HepG2 (cell line): ENCODE measurements around the gene ARHGAP5. TPM values are rescaled to one million over a fixed set of nuclear protein-coding genes. Genes with fewer than 3 reads are reported as not detected.
A peak's percentile ranks its signal among the peaks of the same experiment; 100 is the strongest.

ENCODE experiments used
- ATAC-seq: fragments of 200-7000 bp; cut with Tn5 transposase; 3 replicates; pipeline ENCODE4 v1.9.1; 2020; ENCODE audit warnings: mild to moderate bottlenecking, moderate library complexity
- BruUV-seq: library from RNA; stranded (reverse); fragments of 400-500 nt; replicated peaks from 2 replicates; lab custom pipeline; 2021; lab: Mats Ljungman, UMichigan
- CTCF ChIA-PET: fragments of 300-600 bp; formaldehyde crosslinking; extraction: SDS; loops from one replicate; lab custom pipeline; 2021; ENCODE audit warnings: low total read pairs, inconsistent platforms, low intra/inter-chr PET ratio; lab: Yijun Ruan, JAX
- POLR2A ChIA-PET: fragments of 350-600 bp; sonication (Branson Sonifier 250); formaldehyde crosslinking; loops from one replicate; lab custom pipeline; 2020; ENCODE audit warnings: antibody characterized with exemption, inconsistent platforms; lab: Yijun Ruan, JAX
- DNase-seq: peaks from one replicate; pipeline ENCODE4 v3.0.0-alpha.2; 2015; ENCODE audit warnings: low spot score
- FAIRE-seq: peaks from 3 replicates; lab custom pipeline; 2011; peaks lifted over from hg19 to GRCh38; lab: Jason Lieb, UNC
- H2AFZ ChIP-seq: one replicate; pipeline ENCODE4 v1.6.1; 2011; ENCODE audit warnings: low read length, inconsistent platforms
- H3K27ac ChIP-seq: fragments of 300-600 bp; 3 replicates; pipeline ENCODE4 v1.8.0; 2011; ENCODE audit warnings: mixed run types, mild to moderate bottlenecking, mixed read lengths, low read length, inconsistent platforms; ENCODE audit not compliant: insufficient read depth; ENCODE audit errors: extremely low read length
- H3K27me3 ChIP-seq, 2 experiments: fragments of 200-600 bp in 1 of 2; 2 replicates in 1 of 2; 3 replicates in 1 of 2; pipeline versions ENCODE4 v1.6.0 to v1.8.0; 2011; ENCODE audit warnings: low read length in 2 of 2, mild to moderate bottlenecking in 2 of 2, moderate library complexity in 2 of 2, inconsistent platforms in 1 of 2; ENCODE audit not compliant: insufficient read depth in 2 of 2, control insufficient read depth in 1 of 2
- H3K36me3 ChIP-seq, 2 experiments: fragments of 200-600 bp in 1 of 2; replicated peaks in 1 of 2; 2 replicates in 1 of 2; 3 replicates in 1 of 2; pipeline versions ENCODE4 v1.5.1 to v1.8.0; 2011; ENCODE audit warnings: low read length in 2 of 2, inconsistent platforms in 1 of 2; ENCODE audit not compliant: insufficient read depth in 2 of 2, control insufficient read depth in 1 of 2
- H3K4me1 ChIP-seq: 2 replicates; pipeline ENCODE4 v1.5.1; 2012; ENCODE audit warnings: low read length, inconsistent platforms; ENCODE audit not compliant: insufficient read depth
- H3K4me2 ChIP-seq: 2 replicates; pipeline ENCODE4 v1.6.0; 2011; ENCODE audit warnings: low read depth, low read length, inconsistent platforms
- H3K4me3 ChIP-seq, 3 experiments: fragments of 200-600 bp in 1 of 3; sonication (generic), shearing (Covaris generic) in 1 of 3; replicated peaks in 1 of 3; 2 replicates each; pipeline ENCODE4 v1.5.1; 2011 to 2016; ENCODE audit warnings: low read length in 3 of 3, inconsistent platforms in 2 of 3, low read depth in 2 of 3, mild to moderate bottlenecking in 2 of 3, control low read depth in 1 of 3, mixed read lengths in 1 of 3; ENCODE audit not compliant: insufficient read depth in 1 of 3
- H3K79me2 ChIP-seq: one replicate; pipeline ENCODE4 v1.6.1; 2011; ENCODE audit warnings: low read length, inconsistent platforms; ENCODE audit not compliant: insufficient read depth
- H3K9ac ChIP-seq: 2 replicates; pipeline ENCODE4 v1.6.0; 2011; ENCODE audit warnings: mild to moderate bottlenecking, low read depth, low read length, inconsistent platforms; ENCODE audit not compliant: insufficient read depth
- H3K9me3 ChIP-seq: 2 replicates; pipeline ENCODE4 v1.5.1; 2012; ENCODE audit warnings: mild to moderate bottlenecking, low read length
- H4K20me1 ChIP-seq: 2 replicates; pipeline ENCODE4 v1.6.0; 2011; ENCODE audit warnings: inconsistent platforms, mild to moderate bottlenecking, low read length, moderate library complexity; ENCODE audit not compliant: insufficient read depth
- ATF5 ChIP-seq: sonication (generic); formaldehyde crosslinking; IDR thresholded peaks from 2 replicates; pipeline ENCODE4 v1.4.0; 2020; ENCODE audit warnings: mild to moderate bottlenecking, low read depth, missing genetic modification reagents
- ATF7 ChIP-seq, 2 experiments: fragments of 450-650 bp in 1 of 2; sonication (generic) in 1 of 2; formaldehyde crosslinking in 1 of 2; IDR thresholded peaks; 2 replicates each; pipeline versions ENCODE4 v1.4.0 to v1.6.1; 2016 to 2020; ENCODE audit warnings: antibody characterized with exemption in 1 of 2, mild to moderate bottlenecking in 1 of 2, missing genetic modification reagents in 1 of 2
- CEBPB ChIP-seq: IDR thresholded peaks from 2 replicates; pipeline ENCODE4 v1.6.1; 2011; ENCODE audit warnings: low read depth, low read length, improper control_type of control experiment, borderline replicate concordance
- IKZF1 ChIP-seq: fragments of 450-650 bp; IDR thresholded peaks from 2 replicates; pipeline ENCODE4 v1.7.1; 2016
- U2AF1 ChIP-seq: fragments of 200-400 bp; formaldehyde crosslinking; optimal IDR thresholded peaks from 2 replicates; pipeline ENCODE3; 2017; ENCODE audit warnings: mild to moderate bottlenecking, low read depth, low read length
- U2AF2 ChIP-seq: fragments of 200-400 bp; formaldehyde crosslinking; IDR thresholded peaks from 2 replicates; pipeline ENCODE4 v1.6.1; 2017; ENCODE audit warnings: low read depth, mild to moderate bottlenecking, low read length
- ZBTB3 ChIP-seq: sonication (generic); formaldehyde crosslinking; IDR thresholded peaks from 2 replicates; pipeline ENCODE4 v1.4.0; 2020; ENCODE audit warnings: low read depth, mild to moderate bottlenecking, moderate library complexity, missing genetic modification reagents, borderline replicate concordance
- ZNF274 ChIP-seq: sonication (generic); formaldehyde crosslinking; IDR thresholded peaks from 2 replicates; pipeline ENCODE4 v1.5.1; 2020; ENCODE audit warnings: mild to moderate bottlenecking, missing genetic modification reagents
- ZNF333 ChIP-seq: sonication (generic); formaldehyde crosslinking; IDR thresholded peaks from 2 replicates; pipeline ENCODE4 v1.4.0; 2020; ENCODE audit warnings: mild to moderate bottlenecking, missing genetic modification reagents, borderline replicate concordance
- ZNF431 ChIP-seq: sonication (generic); formaldehyde crosslinking; IDR thresholded peaks from 2 replicates; pipeline ENCODE4 v1.9.0; 2022; ENCODE audit warnings: missing genetic modification reagents, low read depth, mild to moderate bottlenecking, borderline replicate concordance
- ZNF432 ChIP-seq: sonication (generic); formaldehyde crosslinking; IDR thresholded peaks from 2 replicates; pipeline ENCODE4 v1.5.0; 2020; ENCODE audit warnings: missing genetic modification reagents, mild to moderate bottlenecking, borderline replicate concordance
- ZNF564 ChIP-seq: sonication (generic); formaldehyde crosslinking; IDR thresholded peaks from 2 replicates; pipeline ENCODE4 v1.8.1; 2023; ENCODE audit warnings: mild to moderate bottlenecking, missing genetic modification reagents
- WGBS: methylation state at CpG from one replicate; pipeline ENCODE4 v1.1.6; 2017; ENCODE audit warnings: low lambda C conversion rate; 5-methylcytosine and 5-hydroxymethylcytosine counted together
- in situ Hi-C: cut with HindIII; loops from 2 replicates; pipeline ENCODE4 v1.10.0; 2017; ENCODE audit warnings: low pct_unique_long_range_greater_than_20kb; ENCODE audit not compliant: extremely low pct_ligation_motif_present
- intact Hi-C: fragments of 100-400 bp; cut with micrococcal nuclease; formaldehyde crosslinking; loops from one replicate; pipeline ENCODE4 v1.10.0; 2022; ENCODE audit not compliant: unreplicated experiment
- polyA plus RNA-seq, 8 experiments: library from polyadenylated mRNA; depleted of rRNA in 3 of 8; stranded (reverse) in 7 of 8; unstranded in 1 of 8; fragments of >200 nt; fragmentation: Illumina TruSeq in 4 of 8; extraction: Trizol in 4 of 8; gene quantifications; 2 replicates each; pipeline versions ENCODE4 v1.2.1 to v1.2.3, GENCODE V29; 2011 to 2016; ENCODE audit warnings: low read depth in 4 of 8, missing spikeins in 1 of 8, mixed read lengths in 1 of 8; ENCODE audit not compliant: insufficient read depth in 1 of 8
- total RNA-seq, 5 experiments: library from RNA; depleted of rRNA; stranded (reverse); fragments of >200 nt; fragmentation: Illumina TruSeq; extraction: Trizol; gene quantifications; 2 replicates each; pipeline ENCODE4 v1.2.3, GENCODE V29; 2016; ENCODE audit warnings: low read depth in 1 of 5
- TF ChIP-seq, protein P1 (sequence below): conservative IDR thresholded peaks from 2 replicates; pipeline ENCODE4 v1.6.1; 2018; ENCODE audit warnings: missing genetic modification reagents
- TF ChIP-seq, protein P2 (sequence below): IDR thresholded peaks from 2 replicates; pipeline ENCODE4 v1.6.1; 2018; ENCODE audit warnings: missing genetic modification reagents

The ARHGAP5 gene
- total and polyA plus RNA-seq, 2 of the 13 experiments (the other 11 are each of a cell fraction or from before 2014, with no cell fraction given) = 33.7 to 144 TPM

GRCh38 chr14:32054536-32054935 lies 22.6 kb upstream of the ARHGAP5 start:
- CTCF ChIA-PET = no interaction called here
- 0 out of 2 replicates have a peak, but pooled peaks cover 7% of the 10 kb centered on the region for H3K4me1 ChIP-seq
- POLR2A ChIA-PET = no interaction called here
- in situ Hi-C loops = no loop called here
- 0 out of 2 replicates have a peak, but pooled peaks cover 4% of the 10 kb centered on the region for H3K9me3 ChIP-seq
- no peak overlapping the region for H3K9ac ChIP-seq
- H3K36me3 ChIP-seq = no peaks in the 10 kb centered on the region
- FAIRE-seq (no peak), ATAC-seq (no peak)
- 39% methylated on average over 5 of the region's 5 CpGs for WGBS
- no peaks in the 10 kb centered on the region for H3K27me3 ChIP-seq
- no peak overlapping the region for H3K4me2 ChIP-seq
- no peak overlapping the region for H2AFZ ChIP-seq
- intact Hi-C loops = no loop called here
- TF ChIP-seq, protein P1, sequence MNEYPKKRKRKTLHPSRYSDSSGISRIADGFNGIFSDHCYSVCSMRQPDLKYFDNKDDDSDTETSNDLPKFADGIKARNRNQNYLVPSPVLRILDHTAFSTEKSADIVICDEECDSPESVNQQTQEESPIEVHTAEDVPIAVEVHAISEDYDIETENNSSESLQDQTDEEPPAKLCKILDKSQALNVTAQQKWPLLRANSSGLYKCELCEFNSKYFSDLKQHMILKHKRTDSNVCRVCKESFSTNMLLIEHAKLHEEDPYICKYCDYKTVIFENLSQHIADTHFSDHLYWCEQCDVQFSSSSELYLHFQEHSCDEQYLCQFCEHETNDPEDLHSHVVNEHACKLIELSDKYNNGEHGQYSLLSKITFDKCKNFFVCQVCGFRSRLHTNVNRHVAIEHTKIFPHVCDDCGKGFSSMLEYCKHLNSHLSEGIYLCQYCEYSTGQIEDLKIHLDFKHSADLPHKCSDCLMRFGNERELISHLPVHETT (CRISPR knock-in tag) = no peak
- TF ChIP-seq ZNF431 (CRISPR knock-in tag) = peak; percentile 90
- TF ChIP-seq, all 625 proteins: peak for 1
- H3K79me2 ChIP-seq = no peaks in the 10 kb centered on the region
- H3K4me3 ChIP-seq = no peak overlapping the region
- no peak overlapping the region for H3K27ac ChIP-seq
- no peak for DNase-seq
- no TSS peak for BruUV-seq
- no peaks in the 10 kb centered on the region for H4K20me1 ChIP-seq

GRCh38 chr14:32055175-32055574 lies 21.9 kb upstream of the ARHGAP5 start:
- Histone ChIP-seq H3K4me2 (no peak overlapping the region), H4K20me1 (no peaks in the 10 kb centered on the region), H3K27ac (no peak overlapping the region), H3K9me3 (0 out of 2 replicates have a peak, but pooled peaks cover 4% of the 10 kb centered on the region), H3K27me3 (no peaks in the 10 kb centered on the region), H3K4me1 (0 out of 2 replicates have a peak, but pooled peaks cover 7% of the 10 kb centered on the region), H3K4me3 (no peak overlapping the region), H3K36me3 (no peaks in the 10 kb centered on the region), H3K9ac (no peak overlapping the region), H3K79me2 (no peaks in the 10 kb centered on the region), H2AFZ (no peak overlapping the region)
- 45% methylated on average over 2 of the region's 2 CpGs for WGBS
- BruUV-seq = no TSS peak
- TF ChIP-seq ZBTB3 (CRISPR knock-in tag) = no peak
- peak; percentile 75; the same call in 1 of the 2 replicates for TF ChIP-seq CEBPB
- TF ChIP-seq ATF5 (CRISPR knock-in tag) = no peak
- no peak for TF ChIP-seq IKZF1
- TF ChIP-seq ZNF333 (CRISPR knock-in tag) = no peak
- TF ChIP-seq, protein P2, sequence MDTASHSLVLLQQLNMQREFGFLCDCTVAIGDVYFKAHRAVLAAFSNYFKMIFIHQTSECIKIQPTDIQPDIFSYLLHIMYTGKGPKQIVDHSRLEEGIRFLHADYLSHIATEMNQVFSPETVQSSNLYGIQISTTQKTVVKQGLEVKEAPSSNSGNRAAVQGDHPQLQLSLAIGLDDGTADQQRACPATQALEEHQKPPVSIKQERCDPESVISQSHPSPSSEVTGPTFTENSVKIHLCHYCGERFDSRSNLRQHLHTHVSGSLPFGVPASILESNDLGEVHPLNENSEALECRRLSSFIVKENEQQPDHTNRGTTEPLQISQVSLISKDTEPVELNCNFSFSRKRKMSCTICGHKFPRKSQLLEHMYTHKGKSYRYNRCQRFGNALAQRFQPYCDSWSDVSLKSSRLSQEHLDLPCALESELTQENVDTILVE (CRISPR knock-in tag) = no peak
- TF ChIP-seq ZNF274 (CRISPR knock-in tag) = no peak
- no peak for TF ChIP-seq ZNF564
- TF ChIP-seq ATF7 (IDR thresholded peaks at IDR 0.05) = peak; percentile 77
- TF ChIP-seq ATF7 (CRISPR knock-in tag; IDR thresholded peaks at IDR 0.05) = no peak
- no peak for TF ChIP-seq U2AF2
- no peak for TF ChIP-seq ZNF432 (CRISPR knock-in tag)
- no peak for TF ChIP-seq U2AF1
- ChIA-PET POLR2A (no interaction called here), CTCF (no interaction called here)
- no peak for ATAC-seq
- intact Hi-C loops (no loop called here), in situ Hi-C loops (no loop called here)
- DNase-seq = no peak
- no peak for FAIRE-seq
